PC-3 (cell line): ENCODE data around the gene ZMIZ1.

Experiments used
- CTCF ChIP-seq: fragments of 300-600 bp; sonication (generic); conservative IDR thresholded peaks from 2 replicates; pipeline ENCODE4 v1.5.1; 2017; ENCODE audit warnings: antibody characterized with exemption, low read depth, mild to moderate bottlenecking, low read length
- EZH2 ChIP-seq: fragments of 300-600 bp; sonication (generic); IDR thresholded peaks from one replicate; pipeline ENCODE4 v1.6.1; 2017; ENCODE audit warnings: antibody characterized with exemption, mild to moderate bottlenecking, low read length; ENCODE audit not compliant: unreplicated experiment

GRCh38 chr10:79146611-79147130 is 77.9 kb downstream of the ZMIZ1 start:
- TF ChIP-seq CTCF, result no peak
- no peak for TF ChIP-seq EZH2
